Breast epithelium (tissue), 4 donors: Measurements from ENCODE around the gene DTNB. TPM values are rescaled to one million over a fixed set of nuclear protein-coding genes. Genes with fewer than 3 reads are reported as not detected.
"Not testable (repeated sequence)": the region's sequence is repeated elsewhere in the genome, so short reads cannot be mapped to it uniquely, and the experiment has no call there.

Source experiments
- DNase-seq, 2 donors: peaks; one replicate each; pipeline ENCODE4 v3.0.0-alpha.2; 2019; ENCODE audit warnings: low spot score in 2 of 2
- H3K27ac ChIP-seq, 2 donors: fragments of 200-600 bp; sonication (generic) in 1 of 2; one replicate each; pipeline ENCODE4 v1.5.1; 2016 to 2019; ENCODE audit warnings: mild to moderate bottlenecking in 1 of 2
- H3K27me3 ChIP-seq, 2 donors: fragments of 200-600 bp; sonication (generic) in 1 of 2; one replicate each; pipeline versions ENCODE4 v1.5.1 to v1.6.0; 2017 to 2019; ENCODE audit warnings: control low read depth in 1 of 2, mild to moderate bottlenecking in 1 of 2
- H3K36me3 ChIP-seq: fragments of 200-600 bp; one replicate; pipeline ENCODE4 v1.5.1; 2019
- H3K4me1 ChIP-seq, 2 donors: fragments of 200-600 bp; sonication (generic); one replicate each; pipeline ENCODE4 v1.5.1; 2016 to 2019; ENCODE audit warnings: control low read depth in 1 of 2
- H3K4me3 ChIP-seq, 3 donors: fragments of 200-600 bp; sonication (generic); 1 replicate in 2 of 3; 2 replicates in 1 of 3; pipeline ENCODE4 v1.5.1; 2016 to 2019; ENCODE audit warnings: mild to moderate bottlenecking in 3 of 3, moderate library complexity in 2 of 3
- H3K9me3 ChIP-seq, 2 donors: fragments of 200-600 bp; sonication (generic) in 1 of 2; one replicate each; pipeline ENCODE4 v1.5.1; 2016 to 2019; ENCODE audit warnings: control low read depth in 1 of 2
- CTCF ChIP-seq, 3 donors: fragments of 450-650 bp; IDR thresholded peaks; one replicate each; pipeline ENCODE4 v1.5.1; 2016 to 2017; ENCODE audit warnings: antibody characterized with exemption in 3 of 3, mild to moderate bottlenecking in 3 of 3, moderate library complexity in 3 of 3
- POLR2A ChIP-seq: fragments of 450-650 bp; IDR thresholded peaks from one replicate; pipeline ENCODE4 v1.6.1; 2016; ENCODE audit warnings: antibody characterized with exemption, mild to moderate bottlenecking, moderate library complexity
- POLR2AphosphoS5 ChIP-seq, 3 donors: sonication (generic); formaldehyde crosslinking; IDR thresholded peaks; one replicate each; pipeline ENCODE4 v1.6.1; 2017; ENCODE audit warnings: antibody characterized with exemption in 3 of 3
- intact Hi-C: fragments of 100-400 bp; cut with DNase I; formaldehyde crosslinking; loops from one replicate; pipeline ENCODE4 v1.15.1; 2023; ENCODE audit warnings: low total_unique reads
- total RNA-seq, 3 donors: library from RNA; depleted of rRNA; stranded (reverse); fragments of >200 nt; gene quantifications; one replicate each; pipeline ENCODE4 v1.1.0, GENCODE V29; 2016

The DTNB gene
- total RNA-seq, 3 donors from 2014 or later, result 7.8 to 63.4 (median 44.9) TPM

GRCh38 chr2:25537526-25537925 lies 135.9 kb downstream of the DTNB start:
- H3K4me1 ChIP-seq, result no peaks in the 10 kb centered on the region
- no peak overlapping the region for H3K4me3 ChIP-seq
- TF ChIP-seq POLR2AphosphoS5 (IDR thresholded peaks at IDR 0.05), result no peak
- TF ChIP-seq POLR2A, result no peak
- TF ChIP-seq CTCF (IDR thresholded peaks at IDR 0.05), result no peak
- DNase-seq, result no peak
- no peaks in the 10 kb centered on the region for H3K9me3 ChIP-seq
- H3K36me3 ChIP-seq, result no peaks in the 10 kb centered on the region
- H3K27ac ChIP-seq, result no peak overlapping the region
- no peaks in the 10 kb centered on the region for H3K27me3 ChIP-seq
- intact Hi-C loops, result no loop called here

- H3K4me1 ChIP-seq, H3K9me3 ChIP-seq, H3K27me3 ChIP-seq, H3K27ac ChIP-seq, DNase-seq, H3K36me3 ChIP-seq, H3K4me3 ChIP-seq, intact Hi-C loops: not testable (repeated sequence)
These were observed 137.7 kb downstream of the DTNB start for GRCh38 chr2:25535411-25536289.

GRCh38 chr2:25534937-25535336 lies 138.4 kb downstream of the DTNB start:
- H3K27ac ChIP-seq, intact Hi-C loops, DNase-seq, H3K27me3 ChIP-seq, H3K4me3 ChIP-seq, H3K36me3 ChIP-seq, H3K4me1 ChIP-seq, H3K9me3 ChIP-seq: not testable (repeated sequence)

GRCh38 chr2:25534455-25534854 lies 138.9 kb downstream of the DTNB start:
- H3K36me3 ChIP-seq, result no peaks in the 10 kb centered on the region
- no peaks in the 10 kb centered on the region for H3K4me1 ChIP-seq
- TF ChIP-seq POLR2AphosphoS5 (IDR thresholded peaks at IDR 0.05) (no peak), POLR2A (no peak), CTCF (IDR thresholded peaks at IDR 0.05) (no peak)
- H3K9me3 ChIP-seq, result no peaks in the 10 kb centered on the region
- no peak overlapping the region for H3K4me3 ChIP-seq
- intact Hi-C loops, result no loop called here
- no peaks in the 10 kb centered on the region for H3K27me3 ChIP-seq
- no peak for DNase-seq
- H3K27ac ChIP-seq, result no peak overlapping the region

- DNase-seq, H3K9me3 ChIP-seq, intact Hi-C loops, H3K27ac ChIP-seq, H3K4me1 ChIP-seq, H3K36me3 ChIP-seq, H3K4me3 ChIP-seq, H3K27me3 ChIP-seq: not testable (repeated sequence)
These were observed 139.6 kb downstream of the DTNB start for GRCh38 chr2:25533771-25534170.

GRCh38 chr2:25532521-25532920 lies 140.9 kb downstream of the DTNB start:
- no peak overlapping the region for H3K4me3 ChIP-seq
- no peaks in the 10 kb centered on the region for H3K9me3 ChIP-seq
- H3K36me3 ChIP-seq, result no peaks in the 10 kb centered on the region
- no peak overlapping the region for H3K27ac ChIP-seq
- no peaks in the 10 kb centered on the region for H3K27me3 ChIP-seq
- H3K4me1 ChIP-seq, result no peaks in the 10 kb centered on the region
- intact Hi-C loops, result no loop called here
- DNase-seq, result no peak
- no peak for TF ChIP-seq CTCF (IDR thresholded peaks at IDR 0.05)
- TF ChIP-seq POLR2AphosphoS5 (IDR thresholded peaks at IDR 0.05), result no peak
- TF ChIP-seq POLR2A, result no peak
